Keratinocyte (primary cell): ENCODE data around the gene USP12. TPM values are rescaled to one million over a fixed set of nuclear protein-coding genes. Genes with fewer than 3 reads are reported as not detected.

ENCODE experiments used
- DNase-seq: peaks from one replicate; pipeline ENCODE4 v3.0.0-alpha.2; 2011; ENCODE audit warnings: low read depth, missing footprints, low spot score
- FAIRE-seq: peaks from 2 replicates; lab custom pipeline; 2011; peaks lifted over from hg19 to GRCh38; lab: Jason Lieb, UNC
- H2AFZ ChIP-seq: 2 replicates; pipeline ENCODE4 v1.6.0; 2012; ENCODE audit warnings: low read length, control low read depth, inconsistent platforms; ENCODE audit not compliant: control insufficient read depth
- H3K27ac ChIP-seq: 2 replicates; pipeline ENCODE4 v1.5.1; 2011; ENCODE audit warnings: low read length; ENCODE audit not compliant: control insufficient read depth, insufficient read depth
- H3K27me3 ChIP-seq: 3 replicates; pipeline ENCODE4 v1.6.0; 2011; ENCODE audit warnings: low read length; ENCODE audit not compliant: control insufficient read depth, insufficient read depth; ENCODE audit errors: extremely low read depth
- H3K36me3 ChIP-seq, 2 experiments: 2 replicates in 1 of 2; 3 replicates in 1 of 2; pipeline ENCODE4 v1.5.1; 2011; ENCODE audit warnings: low read length in 2 of 2, mild to moderate bottlenecking in 1 of 2; ENCODE audit not compliant: control insufficient read depth in 2 of 2, insufficient read depth in 2 of 2; ENCODE audit errors: extremely low read depth in 1 of 2
- H3K4me1 ChIP-seq: 3 replicates; pipeline ENCODE4 v1.5.1; 2011; ENCODE audit warnings: low read length; ENCODE audit not compliant: control insufficient read depth, insufficient read depth; ENCODE audit errors: extremely low read depth
- H3K4me2 ChIP-seq: 3 replicates; pipeline ENCODE4 v1.6.0; 2011; ENCODE audit warnings: low read depth, low read length; ENCODE audit not compliant: control insufficient read depth, insufficient read depth; ENCODE audit errors: extremely low read depth
- H3K4me3 ChIP-seq, 3 experiments: fragments of 200-600 bp in 1 of 3; sonication (generic) in 1 of 3; 2 replicates in 2 of 3; 3 replicates in 1 of 3; pipeline ENCODE4 v1.5.1; 2011 to 2016; ENCODE audit warnings: low read length in 3 of 3, mild to moderate bottlenecking in 3 of 3, control low read depth in 2 of 3, inconsistent platforms in 1 of 3, low read depth in 1 of 3, mixed read lengths in 1 of 3, mixed run types in 1 of 3, moderate library complexity in 1 of 3; ENCODE audit not compliant: control insufficient read depth in 2 of 3, insufficient read depth in 2 of 3; ENCODE audit errors: extremely low read depth in 1 of 3
- H3K79me2 ChIP-seq: 2 replicates; pipeline ENCODE4 v1.6.0; 2012; ENCODE audit warnings: low read length; ENCODE audit not compliant: control insufficient read depth, insufficient read depth
- H3K9ac ChIP-seq: 3 replicates; pipeline ENCODE4 v1.6.0; 2011; ENCODE audit warnings: low read length; ENCODE audit not compliant: control insufficient read depth, insufficient read depth; ENCODE audit errors: extremely low read depth
- H3K9me1 ChIP-seq: 3 replicates; pipeline ENCODE4 v1.6.0; 2011; ENCODE audit warnings: low read length; ENCODE audit not compliant: control insufficient read depth, insufficient read depth; ENCODE audit errors: extremely low read depth
- H3K9me3 ChIP-seq: 2 replicates; pipeline ENCODE4 v1.5.1; 2012; ENCODE audit warnings: low read depth, low read length; ENCODE audit not compliant: control insufficient read depth
- H4K20me1 ChIP-seq: 3 replicates; pipeline ENCODE4 v1.6.0; 2011; ENCODE audit warnings: low read length; ENCODE audit not compliant: control insufficient read depth, insufficient read depth; ENCODE audit errors: extremely low read depth
- CTCF ChIP-seq, 3 experiments: IDR thresholded peaks in 1 of 3; conservative IDR thresholded peaks in 1 of 3; optimal IDR thresholded peaks in 1 of 3; 2 replicates in 2 of 3; 3 replicates in 1 of 3; pipeline versions ENCODE3 to v1.5.1; 2011; ENCODE audit warnings: low read length in 3 of 3, mild to moderate bottlenecking in 3 of 3, moderate library complexity in 2 of 3, control low read depth in 1 of 3, inconsistent platforms in 1 of 3; ENCODE audit not compliant: insufficient read depth in 2 of 3; ENCODE audit errors: extremely low read depth in 1 of 3
- EZH2 ChIP-seq: IDR thresholded peaks from one replicate; pipeline ENCODE4 v1.6.1; 2012; ENCODE audit warnings: inconsistent platforms, mild to moderate bottlenecking, low read length, moderate library complexity
- dilution Hi-C: fragments of 300-500 bp; cut with MboI; formaldehyde crosslinking; loops from one replicate; pipeline ENCODE4 v1.7.0; 2020; ENCODE audit warnings: low sequenced_read_pairs; ENCODE audit not compliant: extremely low pct_ligation_motif_present
- polyA plus RNA-seq, 5 experiments: library from polyadenylated mRNA; depleted of rRNA in 3 of 5; stranded (reverse) in 3 of 5; stranded (forward) in 1 of 5; unstranded in 1 of 5; fragments of >200 nt; gene quantifications; 1 replicate in 1 of 5; 2 replicates in 3 of 5; 3 replicates in 1 of 5; pipeline versions ENCODE4 v1.2.1 to v1.2.3, GENCODE V29; 2011 to 2012; ENCODE audit warnings: missing spikeins in 2 of 5, low read depth in 1 of 5, low replicate concordance in 1 of 5

USP12 gene
- polyA plus RNA-seq, 1 donor (not counting 4 experiments of a cell fraction or from before 2014, with no cell fraction given): 20.7 TPM

GRCh38 chr13:27118428-27119054, 53.1 kb downstream of the USP12 start:
- dilution Hi-C loops: no loop called here
- Histone ChIP-seq H3K9me1 (no peaks in the 10 kb centered on the region), H4K20me1 (no peaks in the 10 kb centered on the region), H3K36me3 (no peaks in the 10 kb centered on the region), H3K27me3 (no peaks in the 10 kb centered on the region), H3K9me3 (no peaks in the 10 kb centered on the region), H3K4me2 (no peak overlapping the region), H2AFZ (no peak overlapping the region), H3K4me1 (no peaks in the 10 kb centered on the region), H3K4me3 (no peak overlapping the region), H3K79me2 (peaks cover 48% of the 10 kb centered on the region), H3K9ac (no peak overlapping the region), H3K27ac (no peak overlapping the region)
- no peak for FAIRE-seq
- TF ChIP-seq CTCF (optimal IDR thresholded peaks at IDR 0.05 in 1 of 3, IDR thresholded peaks at IDR 0.05 in 1 of 3, conservative IDR thresholded peaks at IDR 0.05 in 1 of 3; ENCODE audit: extremely low read depth in 1 of 3, insufficient read depth in 2 of 3, low read length in 3 of 3) (no peak), EZH2 (no peak)
- DNase-seq: no peak

GRCh38 chr13:27117952-27118351, 53.7 kb downstream of the USP12 start:
- H2AFZ ChIP-seq: no peak overlapping the region
- no peaks in the 10 kb centered on the region for H3K9me1 ChIP-seq
- no peak overlapping the region for H3K9ac ChIP-seq
- H3K27me3 ChIP-seq: no peaks in the 10 kb centered on the region
- peaks cover 0 to 1% of the 10 kb centered on the region in 2 experiments for H3K36me3 ChIP-seq
- H3K27ac ChIP-seq: no peak overlapping the region
- DNase-seq (no peak), FAIRE-seq (no peak)
- H3K79me2 ChIP-seq: peaks cover 45% of the 10 kb centered on the region
- no peak overlapping the region for H3K4me3 ChIP-seq
- no peak overlapping the region for H3K4me2 ChIP-seq
- H4K20me1 ChIP-seq: no peaks in the 10 kb centered on the region
- TF ChIP-seq EZH2 (no peak), CTCF (optimal IDR thresholded peaks at IDR 0.05 in 1 of 3, IDR thresholded peaks at IDR 0.05 in 1 of 3, conservative IDR thresholded peaks at IDR 0.05 in 1 of 3; ENCODE audit: extremely low read depth in 1 of 3, insufficient read depth in 2 of 3, low read length in 3 of 3) (no peak)
- dilution Hi-C loops: no loop called here
- no peaks in the 10 kb centered on the region for H3K4me1 ChIP-seq
- H3K9me3 ChIP-seq: no peaks in the 10 kb centered on the region
